ENCODE results near the gene POU2F2. TPM values are rescaled to one million over a fixed set of nuclear protein-coding genes. Genes with fewer than 3 reads are reported as not detected.

The POU2F2 gene
- total and polyA plus RNA-seq, 10 of the 15 experiments (the other 5 are each of a cell fraction or from before 2014, with no cell fraction given), result 4.4 to 62.4 (median 37.9) TPM

DNA sequence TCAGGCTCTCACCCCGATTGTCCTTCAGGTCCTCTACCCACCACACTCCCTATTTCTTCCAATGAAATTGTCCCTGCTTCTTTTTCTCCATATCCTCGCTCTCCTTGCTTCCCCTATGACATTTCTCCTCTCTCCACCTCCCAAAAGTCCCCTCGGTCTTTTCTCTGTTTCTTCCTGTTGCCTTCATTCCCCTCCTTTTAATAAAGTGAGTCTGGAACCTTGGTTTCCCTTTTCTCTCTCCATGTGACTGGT is 57.0 kb downstream of the POU2F2 start (continued):
- TF ChIP-seq, protein P1, sequence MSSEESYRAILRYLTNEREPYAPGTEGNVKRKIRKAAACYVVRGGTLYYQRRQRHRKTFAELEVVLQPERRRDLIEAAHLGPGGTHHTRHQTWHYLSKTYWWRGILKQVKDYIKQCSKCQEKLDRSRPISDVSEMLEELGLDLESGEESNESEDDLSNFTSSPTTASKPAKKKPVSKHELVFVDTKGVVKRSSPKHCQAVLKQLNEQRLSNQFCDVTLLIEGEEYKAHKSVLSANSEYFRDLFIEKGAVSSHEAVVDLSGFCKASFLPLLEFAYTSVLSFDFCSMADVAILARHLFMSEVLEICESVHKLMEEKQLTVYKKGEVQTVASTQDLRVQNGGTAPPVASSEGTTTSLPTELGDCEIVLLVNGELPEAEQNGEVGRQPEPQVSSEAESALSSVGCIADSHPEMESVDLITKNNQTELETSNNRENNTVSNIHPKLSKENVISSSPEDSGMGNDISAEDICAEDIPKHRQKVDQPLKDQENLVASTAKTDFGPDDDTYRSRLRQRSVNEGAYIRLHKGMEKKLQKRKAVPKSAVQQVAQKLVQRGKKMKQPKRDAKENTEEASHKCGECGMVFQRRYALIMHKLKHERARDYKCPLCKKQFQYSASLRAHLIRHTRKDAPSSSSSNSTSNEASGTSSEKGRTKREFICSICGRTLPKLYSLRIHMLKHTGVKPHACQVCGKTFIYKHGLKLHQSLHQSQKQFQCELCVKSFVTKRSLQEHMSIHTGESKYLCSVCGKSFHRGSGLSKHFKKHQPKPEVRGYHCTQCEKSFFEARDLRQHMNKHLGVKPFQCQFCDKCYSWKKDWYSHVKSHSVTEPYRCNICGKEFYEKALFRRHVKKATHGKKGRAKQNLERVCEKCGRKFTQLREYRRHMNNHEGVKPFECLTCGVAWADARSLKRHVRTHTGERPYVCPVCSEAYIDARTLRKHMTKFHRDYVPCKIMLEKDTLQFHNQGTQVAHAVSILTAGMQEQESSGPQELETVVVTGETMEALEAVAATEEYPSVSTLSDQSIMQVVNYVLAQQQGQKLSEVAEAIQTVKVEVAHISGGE (CRISPR knock-in tag; IDR thresholded peaks at IDR 0.05), result 0 out of 2 replicates have a peak, but pooled peaks have one; percentile 18
- TF ChIP-seq NR2C2 (IDR thresholded peaks at IDR 0.05; ENCODE audit: borderline replicate concordance, control insufficient read depth, insufficient read length, low read depth) (no peak), HSF1 (IDR thresholded peaks at IDR 0.05; ENCODE audit: low read depth, low read length) (no peak), YY1 (IDR thresholded peaks at IDR 0.05; ENCODE audit: low read depth, low read length) (no peak), IRF5 (IDR thresholded peaks at IDR 0.05; ENCODE audit: borderline replicate concordance) (no peak), POLR2AphosphoS5 (IDR thresholded peaks at IDR 0.05; ENCODE audit: low read length) (0 out of 2 replicates have a peak, but pooled peaks have one; percentile 63), ATF7 (IDR thresholded peaks at IDR 0.05; ENCODE audit: low read depth) (no peak), CBX5 (IDR thresholded peaks at IDR 0.05; ENCODE audit: low read depth) (no peak), SUPT20H (IDR thresholded peaks at IDR 0.05; ENCODE audit: borderline replicate concordance, control insufficient read depth, low read depth, low read length) (no peak), MEF2A (IDR thresholded peaks at IDR 0.05; ENCODE audit: insufficient read depth, low read depth, low read length) (no peak)
- TF ChIP-seq, protein P2, sequence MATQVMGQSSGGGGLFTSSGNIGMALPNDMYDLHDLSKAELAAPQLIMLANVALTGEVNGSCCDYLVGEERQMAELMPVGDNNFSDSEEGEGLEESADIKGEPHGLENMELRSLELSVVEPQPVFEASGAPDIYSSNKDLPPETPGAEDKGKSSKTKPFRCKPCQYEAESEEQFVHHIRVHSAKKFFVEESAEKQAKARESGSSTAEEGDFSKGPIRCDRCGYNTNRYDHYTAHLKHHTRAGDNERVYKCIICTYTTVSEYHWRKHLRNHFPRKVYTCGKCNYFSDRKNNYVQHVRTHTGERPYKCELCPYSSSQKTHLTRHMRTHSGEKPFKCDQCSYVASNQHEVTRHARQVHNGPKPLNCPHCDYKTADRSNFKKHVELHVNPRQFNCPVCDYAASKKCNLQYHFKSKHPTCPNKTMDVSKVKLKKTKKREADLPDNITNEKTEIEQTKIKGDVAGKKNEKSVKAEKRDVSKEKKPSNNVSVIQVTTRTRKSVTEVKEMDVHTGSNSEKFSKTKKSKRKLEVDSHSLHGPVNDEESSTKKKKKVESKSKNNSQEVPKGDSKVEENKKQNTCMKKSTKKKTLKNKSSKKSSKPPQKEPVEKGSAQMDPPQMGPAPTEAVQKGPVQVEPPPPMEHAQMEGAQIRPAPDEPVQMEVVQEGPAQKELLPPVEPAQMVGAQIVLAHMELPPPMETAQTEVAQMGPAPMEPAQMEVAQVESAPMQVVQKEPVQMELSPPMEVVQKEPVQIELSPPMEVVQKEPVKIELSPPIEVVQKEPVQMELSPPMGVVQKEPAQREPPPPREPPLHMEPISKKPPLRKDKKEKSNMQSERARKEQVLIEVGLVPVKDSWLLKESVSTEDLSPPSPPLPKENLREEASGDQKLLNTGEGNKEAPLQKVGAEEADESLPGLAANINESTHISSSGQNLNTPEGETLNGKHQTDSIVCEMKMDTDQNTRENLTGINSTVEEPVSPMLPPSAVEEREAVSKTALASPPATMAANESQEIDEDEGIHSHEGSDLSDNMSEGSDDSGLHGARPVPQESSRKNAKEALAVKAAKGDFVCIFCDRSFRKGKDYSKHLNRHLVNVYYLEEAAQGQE (IDR thresholded peaks at IDR 0.05; ENCODE audit: low read depth, low read length), result no peak

Measured in GM12878 (cell line).